Bone marrow (tissue), 2 donors: ENCODE measurements around the gene NAA15.
A peak's percentile ranks its signal among the peaks of the same experiment; 100 is the strongest.
"Not testable (repeated sequence)": the region's sequence is repeated elsewhere in the genome, so short reads cannot be mapped to it uniquely, and the experiment has no call there.

Experiments used
- DNase-seq, 2 donors: peaks; one replicate each; lab custom pipeline; 2025; lab: John Stamatoyannopoulos, UW

NAA15 gene

GRCh38 chr4:139297001-139297410 lies 4.3 kb upstream of the NAA15 start:
- no peak for DNase-seq

- no peak for DNase-seq
Observed at GRCh38 chr4:139299536-139299935, 1.8 kb upstream of the NAA15 start.

DNA sequence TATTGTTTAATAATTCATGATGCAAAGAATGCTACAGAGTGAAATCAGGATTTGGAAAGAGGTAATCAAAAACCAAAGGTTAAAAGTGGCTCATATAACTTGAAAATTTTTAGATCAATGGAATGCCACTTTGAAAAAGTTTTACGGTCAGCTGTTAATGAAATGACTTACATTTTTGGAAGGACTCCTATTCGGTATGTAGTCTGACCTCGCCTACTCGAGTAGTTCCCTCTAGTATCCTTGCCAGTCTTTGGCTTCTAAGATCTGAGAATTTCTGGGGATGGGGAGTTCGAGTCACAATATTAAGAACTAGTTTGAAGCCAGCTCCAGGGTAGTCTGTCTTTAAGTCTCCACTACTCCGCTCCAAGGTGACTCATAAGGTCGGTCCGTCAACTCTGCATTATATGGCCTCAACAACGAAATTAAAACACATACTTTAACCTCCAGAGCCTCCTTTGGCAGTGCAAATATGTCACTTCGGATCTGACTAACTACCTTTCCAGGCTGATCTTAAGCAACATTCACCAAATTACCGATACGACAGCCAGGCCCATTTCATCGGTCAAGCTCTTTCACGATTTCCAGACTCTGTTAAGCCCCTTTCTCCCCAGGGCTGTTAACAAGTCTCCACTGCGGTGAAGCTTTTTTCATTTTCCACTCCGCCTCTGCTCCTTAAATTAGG lies 733 bp upstream of the NAA15 start:
- DNase-seq = peak; percentile 36 to 52

DNA sequence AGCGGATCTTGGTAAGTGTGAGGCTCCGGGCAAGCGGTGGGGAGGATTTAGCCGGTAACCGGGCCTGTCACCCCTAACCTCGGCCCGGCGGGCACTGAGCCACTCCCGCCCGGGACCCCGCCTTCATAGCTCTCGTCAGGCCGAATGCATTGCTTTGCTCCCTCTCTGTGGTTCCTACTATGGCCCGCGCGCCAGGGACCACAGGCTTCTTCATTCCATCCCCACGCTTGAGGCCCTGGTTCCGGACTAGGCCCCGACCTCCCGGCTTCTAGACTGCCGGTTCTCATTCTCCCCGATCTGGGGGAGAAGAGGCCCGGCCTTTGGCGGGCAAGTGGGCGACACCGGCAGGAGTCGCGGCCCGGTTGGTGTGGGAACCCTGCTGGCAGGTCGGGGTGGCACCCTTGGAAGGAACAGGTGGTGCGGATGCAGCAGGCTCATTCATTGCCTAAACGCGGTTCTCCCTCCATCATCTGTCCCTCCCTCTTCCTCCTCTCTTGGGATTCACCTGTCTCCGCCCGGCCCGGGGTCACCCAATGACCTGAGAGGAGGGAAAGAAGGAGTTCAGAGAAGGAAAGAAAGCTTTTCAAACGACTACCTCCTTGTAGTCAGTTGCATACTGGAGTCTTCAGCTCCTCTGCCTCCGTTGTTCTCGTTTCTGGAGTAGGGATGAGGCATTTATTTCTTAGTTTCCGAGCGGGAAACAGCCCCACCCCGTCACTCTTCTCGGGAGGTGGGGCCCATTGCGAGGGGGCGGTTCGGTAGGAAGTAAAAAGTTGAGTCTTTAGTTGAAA lies 711 bp downstream of the NAA15 start, which contains the start of gene NDUFC1:
NDUFC1 (minus strand) TSS at position 657 of the 791 bp plus-strand sequence. CDS start 6,679 bp downstream, outside the sequence.
- peak; percentile 47 to 77 for DNase-seq

DNA sequence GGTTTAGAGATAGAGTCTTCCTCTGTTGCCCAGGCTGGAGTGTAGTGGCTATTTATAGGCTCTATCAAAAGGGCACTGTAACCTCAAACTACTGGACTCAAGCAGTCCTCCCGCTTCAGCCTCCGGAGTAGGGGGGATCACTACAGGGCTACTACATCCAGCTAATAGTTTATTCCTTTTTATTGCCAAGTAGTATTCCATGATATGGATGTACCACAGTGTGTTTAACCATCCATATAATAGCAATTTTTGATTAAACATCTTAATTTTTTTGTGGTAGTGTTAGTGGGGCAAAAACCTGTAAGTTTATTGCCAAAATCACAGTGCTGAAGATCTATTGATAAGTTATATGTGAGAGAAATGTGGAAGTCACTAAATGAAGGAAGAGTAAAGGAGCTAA lies 3.6 kb downstream of the NAA15 start:
- DNase-seq = no peak

DNA sequence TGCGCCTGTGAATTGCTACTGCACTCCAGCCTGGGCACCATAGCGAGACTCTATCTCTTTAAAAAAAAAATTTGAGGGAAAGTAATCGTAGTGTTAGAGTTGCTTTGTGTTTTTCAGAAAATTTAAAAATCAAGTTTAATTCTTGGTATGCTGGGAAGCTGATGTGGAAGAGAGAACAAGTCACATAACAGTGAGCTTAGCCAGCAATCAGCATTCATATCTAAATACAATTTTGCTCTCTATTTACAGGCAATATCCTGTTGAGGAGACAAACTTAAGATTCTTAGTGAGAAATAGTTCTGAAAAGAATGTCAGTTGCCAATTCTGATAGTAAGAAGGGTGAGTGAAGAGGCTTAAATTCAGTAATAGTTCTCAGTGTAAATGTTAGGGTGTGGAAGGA lies 10.6 kb downstream of the NAA15 start:
- DNase-seq = no peak

DNA sequence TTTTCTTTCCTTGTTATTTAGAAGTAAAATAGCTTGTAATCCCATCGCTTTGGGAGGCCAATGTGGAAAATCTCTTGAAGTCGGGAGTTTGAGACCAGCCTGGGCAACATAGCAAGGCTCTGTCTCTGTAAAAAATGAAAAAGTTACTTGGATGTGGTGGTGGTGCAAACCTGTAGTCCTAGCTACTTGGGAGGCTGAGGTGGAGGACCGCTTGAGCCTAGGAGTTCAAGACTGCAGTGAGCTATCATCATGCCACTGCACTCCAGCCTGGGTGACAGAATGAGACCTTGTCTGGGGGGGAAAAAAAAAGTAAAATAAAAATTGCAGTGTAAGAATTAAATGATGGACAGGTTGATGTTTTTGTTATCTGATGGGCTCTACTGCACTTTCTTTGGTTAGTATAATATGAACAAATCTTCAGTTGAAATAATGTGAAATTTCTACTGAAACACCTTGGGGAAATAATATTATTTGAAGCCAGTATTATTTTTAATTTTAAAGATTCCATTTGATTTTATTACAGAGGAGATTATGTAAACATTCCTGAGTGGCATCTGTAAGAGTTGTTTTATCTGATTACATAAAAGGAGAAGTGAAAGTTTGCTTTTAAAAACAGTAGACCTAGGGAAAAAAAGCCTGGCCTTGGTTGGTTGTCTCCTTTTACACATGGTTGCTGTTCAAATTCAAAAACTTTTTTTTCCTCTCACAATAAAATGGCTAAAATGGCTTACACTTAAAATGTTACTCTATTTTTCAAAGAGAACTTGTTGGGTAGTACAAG lies 11.4 kb downstream of the NAA15 start:
- DNase-seq = peak in 1 of 2 donors; percentile 12

GRCh38 chr4:139313414-139313813 lies 12.1 kb downstream of the NAA15 start:
- DNase-seq = not testable (repeated sequence)

DNA sequence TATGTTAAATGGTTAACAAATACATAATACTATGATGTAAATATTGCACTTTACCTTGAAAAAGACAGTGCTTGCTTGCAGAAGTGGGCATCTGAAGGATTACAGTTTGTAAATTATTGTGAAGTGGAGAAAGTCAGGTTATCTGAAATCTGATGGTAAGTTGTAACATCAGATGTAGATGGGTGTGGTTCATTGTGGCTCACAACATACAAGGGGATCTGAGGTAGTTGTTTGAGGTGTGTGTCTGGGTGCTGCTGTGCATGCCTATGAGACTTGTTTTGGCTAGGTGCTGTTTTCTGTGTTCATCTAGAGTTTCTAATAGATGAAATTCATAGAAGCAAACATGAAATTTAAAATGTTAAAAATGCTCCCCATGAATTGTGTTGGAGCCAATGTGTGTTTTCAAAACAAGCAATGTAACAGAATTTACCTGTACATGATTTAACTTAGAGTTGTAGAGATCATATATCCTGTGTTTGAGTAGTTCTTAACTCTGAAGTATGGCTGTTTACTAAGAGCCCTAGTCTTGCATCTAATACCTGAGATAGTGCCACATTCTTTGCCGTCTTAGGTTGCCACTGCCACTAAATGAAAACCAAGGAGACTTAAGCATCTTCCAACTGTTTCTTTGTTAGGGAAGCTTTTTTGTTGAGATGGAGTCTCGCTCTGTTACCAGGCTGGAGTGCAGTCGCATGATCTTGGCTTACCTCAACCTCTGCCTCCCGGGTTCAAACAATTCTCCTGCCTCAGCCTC lies 12.9 kb downstream of the NAA15 start:
- no peak for DNase-seq

DNA sequence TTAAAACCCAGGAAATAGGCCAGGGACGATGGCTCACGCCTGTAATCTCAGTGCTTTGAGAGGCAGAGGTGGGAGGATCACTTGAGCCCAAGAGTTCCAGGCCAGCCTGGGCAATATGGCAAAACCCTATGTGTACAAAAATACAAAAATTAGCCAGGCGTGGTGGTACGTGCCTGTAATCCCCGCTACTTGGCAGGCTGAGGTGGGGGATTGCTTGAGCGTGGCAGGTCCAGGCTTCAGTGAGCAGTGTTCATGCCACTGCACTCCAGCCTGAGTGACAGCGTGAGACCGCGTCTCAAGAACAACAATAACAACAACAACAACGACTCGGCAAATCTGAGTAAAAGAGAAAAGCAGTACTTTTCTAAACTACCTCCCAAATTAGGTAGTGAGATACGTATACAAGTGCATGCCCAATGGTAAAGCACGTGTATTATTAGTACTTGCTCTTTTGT lies 13.9 kb downstream of the NAA15 start:
- no peak for DNase-seq

DNA sequence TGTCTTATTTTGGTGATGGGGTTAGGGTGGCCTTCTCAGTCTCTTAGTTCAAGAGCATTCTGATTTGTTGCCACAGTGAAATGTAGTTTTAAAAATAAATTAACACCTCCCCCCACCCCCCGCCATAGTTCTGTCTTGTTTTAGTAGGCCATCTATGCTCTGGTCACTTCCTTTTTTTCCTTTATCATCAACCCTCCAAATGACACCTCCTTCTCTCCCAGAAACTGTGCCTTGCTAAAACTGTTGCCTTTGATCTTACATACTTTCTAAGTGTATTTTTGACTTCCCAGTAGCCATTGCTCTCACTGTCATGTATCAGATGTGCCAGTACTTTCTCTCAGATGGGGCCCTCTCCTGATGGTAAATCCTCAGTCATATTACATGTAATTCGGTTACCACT lies 15.4 kb downstream of the NAA15 start:
- no peak for DNase-seq

DNA sequence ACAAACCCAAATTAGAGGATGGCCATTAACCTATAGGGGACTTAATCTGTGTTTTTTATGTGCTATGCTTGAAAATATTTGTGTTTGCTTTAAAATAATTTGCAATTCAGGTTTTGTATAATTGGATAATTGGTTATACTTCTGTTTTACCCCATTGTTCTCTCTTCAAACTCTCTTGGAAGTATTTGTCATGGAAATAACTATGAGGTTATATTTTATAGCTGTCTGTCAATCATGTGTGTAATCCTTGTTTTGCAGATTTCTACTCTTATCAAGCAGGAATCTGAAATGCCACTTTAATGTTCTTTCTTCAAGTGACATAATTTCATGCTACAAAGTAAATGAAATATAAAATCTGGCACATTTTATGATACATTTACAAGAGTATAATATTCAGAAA lies 16.3 kb downstream of the NAA15 start:
- DNase-seq = no peak

DNA sequence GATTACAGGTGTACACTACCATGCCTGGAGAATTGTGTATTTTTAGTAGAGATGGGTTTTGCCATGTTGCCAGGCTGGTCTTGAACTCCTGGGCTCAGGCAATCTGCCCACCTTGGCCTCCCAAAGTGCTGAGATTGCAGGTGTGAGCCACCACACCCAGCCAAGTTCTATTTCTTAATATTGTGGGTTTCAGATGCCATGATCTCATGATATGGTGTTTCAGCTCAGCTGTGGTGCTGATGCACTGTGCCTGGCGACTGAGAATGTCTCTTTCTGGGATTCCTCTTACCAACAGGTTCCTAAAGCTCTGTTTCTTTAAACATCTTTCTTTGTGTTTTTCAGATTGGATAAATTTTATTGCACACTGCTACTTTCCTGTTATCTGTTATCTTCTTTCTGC lies 18.3 kb downstream of the NAA15 start:
- no peak for DNase-seq

DNA sequence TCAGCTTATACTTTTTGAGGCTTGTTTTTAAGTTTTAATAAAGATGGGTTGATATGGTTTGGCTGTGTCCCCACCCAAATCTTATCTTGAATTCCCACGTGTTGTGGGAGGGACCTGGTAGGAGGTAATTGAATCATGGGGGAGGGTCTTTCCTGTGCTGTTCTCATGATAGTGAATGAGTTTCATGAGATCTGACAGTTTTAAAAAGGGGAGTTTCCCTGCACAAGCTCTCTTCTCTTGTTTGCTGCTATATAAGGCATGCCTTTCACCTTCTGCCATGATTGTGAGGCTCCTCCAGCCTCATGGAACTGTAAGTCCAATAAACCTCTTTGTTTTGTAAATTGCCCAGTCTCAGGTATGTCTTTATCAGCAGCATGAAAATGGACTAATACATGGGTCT lies 20.8 kb downstream of the NAA15 start:
- DNase-seq = not testable (repeated sequence)

DNA sequence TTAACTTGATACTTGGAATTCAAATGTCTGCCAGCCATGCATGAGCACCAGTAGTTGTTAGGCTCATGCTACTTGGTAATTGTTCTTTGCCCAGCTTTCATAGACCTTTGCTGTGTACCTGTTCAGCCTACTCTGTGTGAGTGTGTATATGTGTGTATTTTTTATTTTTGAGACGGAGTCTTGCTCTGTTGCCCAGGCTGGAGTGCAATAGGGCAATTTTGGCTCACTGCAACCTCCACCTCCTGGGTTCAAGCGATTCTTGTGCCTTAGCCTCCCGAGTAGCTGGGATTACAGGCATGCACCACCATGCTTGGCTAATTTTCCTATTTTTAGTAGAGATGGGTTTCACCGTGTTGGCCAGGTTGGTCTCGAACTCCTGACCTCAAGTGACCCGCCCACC lies 21.2 kb downstream of the NAA15 start:
- not testable (repeated sequence) for DNase-seq

DNA sequence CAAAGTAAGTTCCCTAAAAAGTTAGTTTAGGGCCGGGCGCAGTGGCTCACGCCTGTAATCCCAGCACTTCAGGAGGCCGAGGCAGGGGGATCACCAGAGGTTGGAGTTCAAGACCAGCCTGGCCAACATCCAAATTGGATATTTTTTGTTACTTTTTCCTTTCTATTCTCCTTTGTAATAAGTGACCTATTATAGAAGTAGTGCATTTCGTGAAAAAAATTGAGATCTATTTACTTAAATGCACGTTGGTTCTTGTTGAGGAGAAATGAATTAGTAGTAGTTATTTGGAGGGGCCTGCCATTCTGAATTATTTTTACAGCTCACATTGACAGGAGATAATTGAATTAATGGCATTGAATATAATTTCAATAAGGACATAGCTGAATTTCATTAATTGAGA lies 23.3 kb downstream of the NAA15 start:
- DNase-seq = no peak

GRCh38 chr4:139329665-139330200 lies 28.4 kb downstream of the NAA15 start:
- DNase-seq = no peak

DNA sequence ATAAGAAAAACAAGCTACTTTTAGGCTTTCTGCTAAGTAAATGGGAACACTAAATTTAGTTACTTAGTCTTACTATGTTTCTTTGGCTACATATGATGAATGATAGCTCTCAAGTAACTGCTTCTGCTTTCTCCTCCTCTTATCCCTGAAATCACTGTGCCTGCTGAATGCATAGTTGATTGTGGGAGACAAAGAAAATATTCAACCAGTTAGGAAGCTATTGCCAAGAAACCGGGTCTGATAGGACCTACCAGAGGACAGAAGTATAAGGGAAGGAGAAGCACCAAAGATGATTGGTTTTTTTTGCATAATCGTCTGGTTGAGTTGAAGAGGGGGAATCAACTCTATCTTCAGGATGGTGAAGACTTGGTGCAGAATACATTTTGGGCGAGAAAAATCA lies 29.0 kb downstream of the NAA15 start:
- DNase-seq = no peak

GRCh38 chr4:139331185-139331584 lies 29.9 kb downstream of the NAA15 start:
- DNase-seq = no peak

- no peak for DNase-seq
Observed at GRCh38 chr4:139333046-139333445, 31.7 kb downstream of the NAA15 start.

DNA sequence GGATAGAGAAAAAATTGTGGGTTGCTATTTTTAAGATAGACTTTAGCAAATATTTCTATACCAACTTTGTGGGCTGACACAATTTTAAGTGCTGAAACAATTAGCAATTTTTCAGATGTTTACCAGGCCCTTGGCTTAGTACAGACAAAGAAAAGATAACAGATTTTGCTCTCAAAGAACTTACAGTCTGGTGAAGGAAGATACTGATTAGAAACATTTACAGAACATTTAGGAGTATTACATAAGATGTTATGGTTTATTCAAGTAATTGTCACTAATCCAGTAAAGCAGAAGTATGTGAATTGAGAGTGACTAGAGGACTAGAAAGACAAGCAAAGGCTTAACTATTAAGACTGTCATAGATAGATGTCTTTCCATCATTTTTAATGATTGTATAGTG lies 36.3 kb downstream of the NAA15 start:
- DNase-seq = no peak

GRCh38 chr4:139361301-139361700 lies 60.0 kb downstream of the NAA15 start:
- no peak for DNase-seq
